ENCODE data around the gene RAD51B.
"Not testable (repeated sequence)": the region's sequence is repeated elsewhere in the genome, so short reads cannot be mapped to it uniquely, and the experiment has no call there.

RAD51B gene

GRCh38 chr14:68219407-68219806, 399.8 kb downstream of the RAD51B start:
- in situ Hi-C loops (cut with HindIII; ENCODE audit: low sequenced_read_pairs), result no loop called here
- no peak overlapping the region for H3K4me3 ChIP-seq (ENCODE audit: low read depth, low read length)
- TF ChIP-seq CTCF (IDR thresholded peaks at IDR 0.05; ENCODE audit: low read depth, low read length), result no peak
- DNase-seq (ENCODE audit: low read depth, low spot score), result no peak

GRCh38 chr14:68221046-68221445, 401.5 kb downstream of the RAD51B start:
- in situ Hi-C loops (cut with HindIII; ENCODE audit: low sequenced_read_pairs); H3K4me3 ChIP-seq (ENCODE audit: low read depth, low read length): not testable (repeated sequence)

GRCh38 chr14:68222154-68222553, 402.6 kb downstream of the RAD51B start:
- in situ Hi-C loops (cut with HindIII; ENCODE audit: low sequenced_read_pairs), result no loop called here
- no peak overlapping the region for H3K4me3 ChIP-seq (ENCODE audit: low read depth, low read length)
- no peak for TF ChIP-seq CTCF (IDR thresholded peaks at IDR 0.05; ENCODE audit: low read depth, low read length)
- DNase-seq (ENCODE audit: low read depth, low spot score), result no peak

More at GRCh38 chr14:68221046-68221445, 401.5 kb downstream of the RAD51B start:
- peak; percentile 32 for DNase-seq (ENCODE audit: low read depth, low spot score)

GRCh38 chr14:68222726-68223125, 403.1 kb downstream of the RAD51B start:
- in situ Hi-C loops (cut with HindIII; ENCODE audit: low sequenced_read_pairs), result no loop called here
- DNase-seq (ENCODE audit: low read depth, low spot score), result no peak

GRCh38 chr14:68223631-68224030, 404.1 kb downstream of the RAD51B start:
- in situ Hi-C loops (cut with HindIII; ENCODE audit: low sequenced_read_pairs), result no loop called here
- TF ChIP-seq CTCF (IDR thresholded peaks at IDR 0.05; ENCODE audit: low read depth, low read length), result no peak
- DNase-seq (ENCODE audit: low read depth, low spot score), result no peak
- H3K4me3 ChIP-seq (ENCODE audit: low read depth, low read length), result no peak overlapping the region

More at GRCh38 chr14:68222726-68223125, 403.1 kb downstream of the RAD51B start:
- no peak for TF ChIP-seq CTCF (IDR thresholded peaks at IDR 0.05; ENCODE audit: low read depth, low read length)
- H3K4me3 ChIP-seq (ENCODE audit: low read depth, low read length), result no peak overlapping the region

GRCh38 chr14:68225321-68225720, 405.7 kb downstream of the RAD51B start:
- DNase-seq (ENCODE audit: low read depth, low spot score), result no peak
- H3K4me3 ChIP-seq (ENCODE audit: low read depth, low read length), result no peak overlapping the region
- in situ Hi-C loops (cut with HindIII; ENCODE audit: low sequenced_read_pairs), result no loop called here
- TF ChIP-seq CTCF (IDR thresholded peaks at IDR 0.05; ENCODE audit: low read depth, low read length), result no peak

- no peak for TF ChIP-seq CTCF (IDR thresholded peaks at IDR 0.05; ENCODE audit: low read depth, low read length)
- no peak for DNase-seq (ENCODE audit: low read depth, low spot score)
- in situ Hi-C loops (cut with HindIII; ENCODE audit: low sequenced_read_pairs), result no loop called here
- H3K4me3 ChIP-seq (ENCODE audit: low read depth, low read length), result no peak overlapping the region
Measured at GRCh38 chr14:68226523-68226922, 406.9 kb downstream of the RAD51B start.
